DND-41 (cell line): ENCODE data around the gene UBALD1.

Experiments
- ATAC-seq: fragments of 200-7000 bp; cut with Tn5 transposase; 3 replicates; pipeline ENCODE4 v1.9.1; 2021; ENCODE audit warnings: low read depth; ENCODE audit not compliant: insufficient read depth
- DNase-seq: peaks from one replicate; pipeline ENCODE4 v3.0.0-alpha.2; 2020
- H2AFZ ChIP-seq: 2 replicates; pipeline ENCODE4 v1.6.0; 2012; ENCODE audit warnings: low read depth, low read length
- H3K27ac ChIP-seq: 2 replicates; pipeline ENCODE4 v1.5.1; 2012; ENCODE audit warnings: low read length, inconsistent platforms
- H3K27me3 ChIP-seq: fragments of 200-600 bp; sonication (generic); 2 replicates; pipeline ENCODE4 v1.6.0; 2012; ENCODE audit warnings: low read length, mild to moderate bottlenecking, inconsistent platforms; ENCODE audit not compliant: insufficient read depth, poor library complexity
- H3K36me3 ChIP-seq: 2 replicates; pipeline ENCODE4 v1.5.1; 2012; ENCODE audit warnings: low read length, inconsistent platforms; ENCODE audit not compliant: insufficient read depth
- H3K4me1 ChIP-seq: 2 replicates; pipeline ENCODE4 v1.5.1; 2012; ENCODE audit warnings: mild to moderate bottlenecking, low read length; ENCODE audit not compliant: insufficient read depth
- H3K4me2 ChIP-seq: 2 replicates; pipeline ENCODE4 v1.6.0; 2012; ENCODE audit warnings: mild to moderate bottlenecking, moderate library complexity, low read length, inconsistent platforms; ENCODE audit not compliant: insufficient read depth
- H3K4me3 ChIP-seq, 2 experiments: fragments of 200-600 bp in 1 of 2; shearing (Covaris generic) in 1 of 2; 2 replicates each; pipeline ENCODE4 v1.5.1; 2012 to 2016; ENCODE audit warnings: inconsistent platforms in 2 of 2, low read length in 2 of 2, mild to moderate bottlenecking in 2 of 2, low read depth in 1 of 2, moderate library complexity in 1 of 2
- H3K79me2 ChIP-seq: 2 replicates; pipeline ENCODE4 v1.6.0; 2012; ENCODE audit warnings: low read length, inconsistent platforms; ENCODE audit not compliant: insufficient read depth
- H3K9ac ChIP-seq: 2 replicates; pipeline ENCODE4 v1.6.0; 2012; ENCODE audit warnings: low read depth, mild to moderate bottlenecking, inconsistent platforms, low read length, moderate library complexity
- H3K9me3 ChIP-seq: 2 replicates; pipeline ENCODE4 v1.5.1; 2012; ENCODE audit warnings: low read length, moderate library complexity, mild to moderate bottlenecking, inconsistent platforms; ENCODE audit not compliant: insufficient read depth, severe bottlenecking
- H4K20me1 ChIP-seq: 2 replicates; pipeline ENCODE4 v1.6.0; 2012; ENCODE audit warnings: low read length; ENCODE audit not compliant: insufficient read depth
- EZH2 ChIP-seq: IDR thresholded peaks from 3 replicates; pipeline ENCODE4 v1.6.1; 2012; ENCODE audit warnings: borderline replicate concordance, low read depth, mild to moderate bottlenecking, moderate library complexity, low read length, inconsistent platforms; ENCODE audit not compliant: severe bottlenecking
- TF ChIP-seq, protein P1 (sequence below): IDR thresholded peaks from 2 replicates; pipeline ENCODE4 v1.5.1; 2012; ENCODE audit warnings: borderline replicate concordance, low read length, moderate library complexity, mild to moderate bottlenecking; ENCODE audit not compliant: poor library complexity, severe bottlenecking; ENCODE audit errors: extremely low read depth

UBALD1 gene

DNA sequence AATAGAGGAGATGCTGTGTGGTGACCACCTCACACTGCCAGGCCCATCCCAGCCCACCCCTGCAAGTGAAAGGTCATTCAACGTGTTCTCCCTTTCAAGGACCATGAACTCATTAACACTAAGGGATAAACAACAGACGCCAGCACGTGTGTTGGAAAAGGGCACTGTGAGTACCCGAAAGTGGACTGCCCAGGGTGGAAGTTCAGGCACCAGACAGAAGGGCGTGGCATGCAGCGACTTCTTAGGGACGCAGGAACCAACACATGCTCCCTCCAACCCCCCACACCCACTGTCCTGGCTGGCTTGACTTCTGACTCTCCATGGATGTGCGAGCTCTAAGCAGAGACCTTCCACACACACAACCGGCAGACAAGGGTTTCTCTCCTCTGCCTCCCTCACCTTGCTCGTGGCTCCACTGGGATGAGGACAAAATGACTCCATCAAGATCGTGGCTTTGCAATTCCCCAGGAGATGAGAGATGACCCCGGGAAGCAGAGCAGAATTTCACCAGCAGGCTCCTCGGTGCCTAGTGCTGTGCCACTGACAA, 11.0 kb downstream of the UBALD1 start:
- peaks cover 12% of the 10 kb centered on the region for H3K36me3 ChIP-seq
- no peaks in the 10 kb centered on the region for H3K27me3 ChIP-seq
- no peak overlapping the region for H3K4me3 ChIP-seq
- no peak for TF ChIP-seq EZH2
- TF ChIP-seq, protein P1, sequence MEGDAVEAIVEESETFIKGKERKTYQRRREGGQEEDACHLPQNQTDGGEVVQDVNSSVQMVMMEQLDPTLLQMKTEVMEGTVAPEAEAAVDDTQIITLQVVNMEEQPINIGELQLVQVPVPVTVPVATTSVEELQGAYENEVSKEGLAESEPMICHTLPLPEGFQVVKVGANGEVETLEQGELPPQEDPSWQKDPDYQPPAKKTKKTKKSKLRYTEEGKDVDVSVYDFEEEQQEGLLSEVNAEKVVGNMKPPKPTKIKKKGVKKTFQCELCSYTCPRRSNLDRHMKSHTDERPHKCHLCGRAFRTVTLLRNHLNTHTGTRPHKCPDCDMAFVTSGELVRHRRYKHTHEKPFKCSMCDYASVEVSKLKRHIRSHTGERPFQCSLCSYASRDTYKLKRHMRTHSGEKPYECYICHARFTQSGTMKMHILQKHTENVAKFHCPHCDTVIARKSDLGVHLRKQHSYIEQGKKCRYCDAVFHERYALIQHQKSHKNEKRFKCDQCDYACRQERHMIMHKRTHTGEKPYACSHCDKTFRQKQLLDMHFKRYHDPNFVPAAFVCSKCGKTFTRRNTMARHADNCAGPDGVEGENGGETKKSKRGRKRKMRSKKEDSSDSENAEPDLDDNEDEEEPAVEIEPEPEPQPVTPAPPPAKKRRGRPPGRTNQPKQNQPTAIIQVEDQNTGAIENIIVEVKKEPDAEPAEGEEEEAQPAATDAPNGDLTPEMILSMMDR: no peak
- H3K79me2 ChIP-seq: no peaks in the 10 kb centered on the region
- DNase-seq: no peak
- H3K9me3 ChIP-seq: no peaks in the 10 kb centered on the region
- peaks cover 16% of the 10 kb centered on the region for H4K20me1 ChIP-seq
- H3K27ac ChIP-seq: no peak overlapping the region
- no peak overlapping the region for H3K9ac ChIP-seq
- ATAC-seq: no peak
- no peaks in the 10 kb centered on the region for H3K4me1 ChIP-seq
- H3K4me2 ChIP-seq: no peak overlapping the region
- no peak overlapping the region for H2AFZ ChIP-seq

DNA sequence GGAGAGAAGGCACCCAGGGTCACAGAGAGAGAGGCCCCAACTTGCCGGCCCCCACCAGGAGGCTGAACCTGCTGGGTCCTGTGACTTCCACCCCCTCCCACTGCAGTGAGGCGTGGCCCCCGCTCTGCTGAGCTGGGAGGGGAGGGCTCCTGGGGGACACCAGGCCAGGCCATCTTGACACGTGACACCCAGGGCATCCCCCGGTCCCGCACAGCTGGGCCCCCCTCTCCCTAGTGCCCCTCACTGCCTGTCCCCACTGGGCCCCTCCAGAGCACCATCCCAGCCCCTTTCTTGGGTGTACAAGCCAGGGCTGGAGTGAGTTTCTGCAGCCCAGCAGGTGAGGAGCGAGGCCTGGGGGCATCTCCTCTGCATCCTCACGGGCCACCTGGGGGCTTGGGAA, 12.4 kb downstream of the UBALD1 start:
- Histone ChIP-seq H3K4me2 (no peak overlapping the region), H3K79me2 (no peaks in the 10 kb centered on the region), H3K4me1 (no peaks in the 10 kb centered on the region), H4K20me1 (peaks cover 6% of the 10 kb centered on the region; the same call in 1 of the 2 replicates), H3K9me3 (no peaks in the 10 kb centered on the region), H3K27me3 (no peaks in the 10 kb centered on the region), H3K4me3 (no peak overlapping the region), H2AFZ (no peak overlapping the region), H3K9ac (no peak overlapping the region), H3K36me3 (no peaks in the 10 kb centered on the region; the same call in 1 of the 2 replicates), H3K27ac (no peak overlapping the region)
- DNase-seq (no peak), ATAC-seq (no peak)
- TF ChIP-seq, protein P1: no peak
- no peak for TF ChIP-seq EZH2

DNA sequence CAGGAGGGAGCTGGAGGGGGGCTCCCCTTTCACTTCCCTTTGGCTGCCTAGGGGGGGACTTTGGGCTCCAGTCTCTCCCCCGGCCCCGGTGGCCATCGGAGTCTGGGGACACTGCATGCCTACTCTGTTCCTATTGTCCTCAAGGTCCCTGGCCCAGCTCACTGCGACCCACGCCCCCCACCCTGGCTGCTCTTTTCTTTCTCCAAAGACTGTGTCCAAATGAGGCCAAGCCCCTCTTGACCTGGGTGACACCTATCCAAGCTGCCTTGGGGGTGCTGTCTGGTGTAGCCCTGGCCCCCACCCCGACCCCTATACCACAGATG, 12.9 kb downstream of the UBALD1 start:
- no peaks in the 10 kb centered on the region for H3K79me2 ChIP-seq
- no peaks in the 10 kb centered on the region for H3K4me1 ChIP-seq
- H3K4me2 ChIP-seq: no peak overlapping the region
- DNase-seq (no peak), ATAC-seq (no peak)
- no peaks in the 10 kb centered on the region for H3K27me3 ChIP-seq
- no peak overlapping the region for H3K4me3 ChIP-seq
- H3K36me3 ChIP-seq: no peaks in the 10 kb centered on the region
- H2AFZ ChIP-seq: no peak overlapping the region
- no peak overlapping the region for H3K27ac ChIP-seq
- TF ChIP-seq, protein P1: no peak
- TF ChIP-seq EZH2: no peak
- H3K9me3 ChIP-seq: no peaks in the 10 kb centered on the region
- no peak overlapping the region for H3K9ac ChIP-seq
- peaks cover 3% of the 10 kb centered on the region; the same call in 1 of the 2 replicates for H4K20me1 ChIP-seq
